GM12864 (cell line): ENCODE results near the gene SOX6.

ENCODE experiments used
- DNase-seq: peaks from one replicate; pipeline ENCODE4 v3.0.0-alpha.2; 2011; ENCODE audit warnings: low read depth
- H3K4me3 ChIP-seq: 2 replicates; pipeline ENCODE4 v1.5.1; 2011; ENCODE audit warnings: mild to moderate bottlenecking, low read depth, low read length, control low read depth
- CTCF ChIP-seq: IDR thresholded peaks from 2 replicates; pipeline ENCODE4 v1.5.1; 2011; ENCODE audit warnings: low read depth, mild to moderate bottlenecking, moderate library complexity, low read length, control low read depth, inconsistent platforms; ENCODE audit errors: missing control alignments

Gene SOX6

GRCh38 chr11:16058671-16059070, 297.7 kb downstream of the SOX6 start:
- no peak for TF ChIP-seq CTCF
- no peak overlapping the region for H3K4me3 ChIP-seq
- DNase-seq = no peak

GRCh38 chr11:16052750-16053149, 303.6 kb downstream of the SOX6 start:
- no peak overlapping the region for H3K4me3 ChIP-seq
- DNase-seq = no peak
- TF ChIP-seq CTCF = no peak

- TF ChIP-seq CTCF = no peak
- no peak for DNase-seq
- no peak overlapping the region for H3K4me3 ChIP-seq
Measured at GRCh38 chr11:16049611-16050010, 306.7 kb downstream of the SOX6 start.

GRCh38 chr11:16047073-16047472, 309.3 kb downstream of the SOX6 start:
- no peak for DNase-seq
- H3K4me3 ChIP-seq = no peak overlapping the region
- TF ChIP-seq CTCF = no peak

- TF ChIP-seq CTCF = no peak
- no peak overlapping the region for H3K4me3 ChIP-seq
- DNase-seq = no peak
Measured at GRCh38 chr11:16043617-16044016, 312.7 kb downstream of the SOX6 start.

GRCh38 chr11:16041207-16041606, 315.1 kb downstream of the SOX6 start:
- DNase-seq = no peak
- TF ChIP-seq CTCF = no peak
- H3K4me3 ChIP-seq = no peak overlapping the region

- DNase-seq = no peak
- H3K4me3 ChIP-seq = no peak overlapping the region
- TF ChIP-seq CTCF = no peak
Measured at GRCh38 chr11:16040151-16040550, 316.2 kb downstream of the SOX6 start.
